HG03521 (cell line): Measurements from ENCODE around the gene DNAJB5.
"Not testable (repeated sequence)": the region's sequence is repeated elsewhere in the genome, so short reads cannot be mapped to it uniquely, and the experiment has no call there.

Source experiments
- ATAC-seq: cut with Tn5 transposase; IDR thresholded peaks from one replicate; pipeline ENCODE4 v1.9.1; 2021; ENCODE audit warnings: mild to moderate bottlenecking, moderate library complexity; ENCODE audit not compliant: unreplicated experiment

DNAJB5 gene

GRCh38 chr9:34989003-34989945 lies at the start of gene DNAJB5:
DNAJB5 (plus strand) TSS chr9:34989745; CDS start chr9:34990631, 886 bp downstream.
- peak; percentile 88 for ATAC-seq

DNA sequence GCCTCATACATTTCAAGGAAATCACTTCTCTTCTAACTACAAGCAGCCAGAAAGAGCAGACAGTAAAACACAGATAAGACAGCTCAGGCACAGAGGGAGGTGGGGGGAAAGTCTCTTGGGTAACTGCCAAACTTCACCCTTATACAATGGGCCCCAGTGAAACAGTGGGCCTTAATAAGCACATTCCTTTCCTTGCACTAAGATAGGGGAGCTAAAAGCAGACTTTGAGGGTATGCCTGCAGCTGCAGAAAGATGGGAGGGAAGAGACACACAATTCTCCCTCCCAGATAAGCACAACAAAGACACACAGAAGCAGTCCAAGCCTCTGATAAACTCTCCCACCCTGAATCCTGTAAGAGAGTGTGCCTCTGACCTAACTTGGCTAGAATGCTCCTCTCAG lies 49.6 kb upstream of the DNAJB5 start:
- not testable (repeated sequence) for ATAC-seq

DNA sequence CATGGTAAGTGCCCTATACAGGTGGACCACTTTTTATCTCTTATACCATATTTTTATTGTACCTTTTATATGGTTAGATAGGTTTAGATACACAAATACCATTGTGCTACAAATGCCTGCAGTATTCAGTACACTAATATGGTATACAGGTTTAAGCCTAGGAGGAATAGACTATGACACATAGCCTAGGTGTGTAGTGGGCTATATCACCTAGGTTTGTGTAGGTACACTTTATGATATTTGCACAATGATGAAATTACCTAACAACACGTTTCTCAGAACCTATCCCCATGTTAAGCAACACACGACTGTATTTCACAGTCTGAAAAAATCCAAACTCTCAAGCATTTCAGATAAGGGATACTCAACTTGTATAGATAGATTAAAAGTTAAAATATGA lies 41.1 kb upstream of the DNAJB5 start:
- no peak for ATAC-seq

GRCh38 chr9:34954225-34954624 lies 35.3 kb upstream of the DNAJB5 start:
- ATAC-seq, result no peak

DNA sequence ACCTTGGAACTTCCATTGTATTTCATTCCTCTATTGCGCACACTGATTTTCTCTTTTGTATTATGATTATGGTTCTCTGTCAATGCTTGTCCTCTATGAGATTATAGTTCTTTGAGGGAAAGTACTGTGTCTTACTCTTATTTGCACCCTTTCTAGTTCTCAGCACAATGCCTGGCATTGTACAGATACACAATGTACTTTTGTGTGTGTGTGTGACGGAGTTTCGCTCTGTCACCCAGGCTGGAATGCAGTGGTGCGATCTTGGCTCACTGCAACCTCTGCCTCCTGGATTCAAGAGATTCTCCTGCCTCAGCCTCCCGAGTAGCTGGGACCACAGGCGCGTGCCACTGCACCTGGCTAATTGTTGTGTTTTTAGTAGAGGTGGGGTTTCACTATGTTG lies 33.5 kb upstream of the DNAJB5 start:
- not testable (repeated sequence) for ATAC-seq

GRCh38 chr9:34956648-34957047 lies 32.9 kb upstream of the DNAJB5 start:
- no peak for ATAC-seq

- no peak for ATAC-seq
Observed at GRCh38 chr9:34957492-34958410, 31.8 kb upstream of the DNAJB5 start, which contains the start of gene PHF24. PHF24 (plus strand) TSS chr9:34958285; CDS start chr9:34971299, 13,014 bp downstream.

DNA sequence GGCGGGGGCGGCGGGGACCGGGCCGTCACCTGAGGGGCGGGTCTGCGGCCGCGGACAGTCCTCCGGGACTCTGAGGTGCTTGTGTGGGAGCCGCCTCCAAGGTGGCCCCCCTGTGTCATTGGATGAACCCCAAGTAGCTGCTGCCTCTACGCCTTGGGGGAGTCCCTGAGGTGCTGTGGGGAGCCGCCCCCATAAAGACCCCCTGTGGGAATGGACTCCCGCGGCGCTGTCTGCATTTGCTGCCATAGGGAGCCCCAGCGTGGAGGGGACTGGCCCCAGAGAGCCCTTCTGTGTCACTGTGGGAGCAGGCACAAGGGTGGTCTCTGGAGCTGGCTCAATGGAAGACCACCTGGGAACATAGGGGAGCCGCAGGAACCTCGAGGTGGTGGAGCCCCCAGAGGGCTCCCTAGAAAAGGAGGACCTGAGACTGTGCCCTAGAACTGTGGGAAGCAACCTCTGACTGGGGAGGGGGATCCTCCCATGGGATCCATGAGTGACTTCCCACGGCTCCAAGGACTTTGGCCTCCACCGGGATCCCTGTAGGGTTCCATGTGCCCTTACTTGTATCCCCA lies 31.0 kb upstream of the DNAJB5 start:
- no peak for ATAC-seq

DNA sequence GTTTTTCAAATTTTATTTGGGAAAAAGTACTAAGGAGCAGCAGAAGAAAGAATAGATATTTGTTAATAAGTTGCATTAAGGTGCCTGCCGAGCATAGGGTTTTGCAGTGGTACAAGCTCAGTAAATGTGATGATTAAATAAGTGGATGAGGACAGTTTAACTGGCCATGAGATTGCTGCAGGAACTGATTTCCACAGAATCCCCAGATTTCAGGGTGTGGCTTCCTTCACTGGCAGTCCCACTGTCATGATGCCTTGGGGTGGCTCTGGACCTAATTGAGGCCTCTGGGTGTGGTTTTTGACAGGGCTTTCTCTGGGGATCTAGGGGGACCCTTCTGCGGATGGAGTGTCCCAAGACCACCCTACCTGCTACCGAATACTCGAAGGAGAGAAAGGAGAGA lies 30.1 kb upstream of the DNAJB5 start:
- ATAC-seq, result no peak

DNA sequence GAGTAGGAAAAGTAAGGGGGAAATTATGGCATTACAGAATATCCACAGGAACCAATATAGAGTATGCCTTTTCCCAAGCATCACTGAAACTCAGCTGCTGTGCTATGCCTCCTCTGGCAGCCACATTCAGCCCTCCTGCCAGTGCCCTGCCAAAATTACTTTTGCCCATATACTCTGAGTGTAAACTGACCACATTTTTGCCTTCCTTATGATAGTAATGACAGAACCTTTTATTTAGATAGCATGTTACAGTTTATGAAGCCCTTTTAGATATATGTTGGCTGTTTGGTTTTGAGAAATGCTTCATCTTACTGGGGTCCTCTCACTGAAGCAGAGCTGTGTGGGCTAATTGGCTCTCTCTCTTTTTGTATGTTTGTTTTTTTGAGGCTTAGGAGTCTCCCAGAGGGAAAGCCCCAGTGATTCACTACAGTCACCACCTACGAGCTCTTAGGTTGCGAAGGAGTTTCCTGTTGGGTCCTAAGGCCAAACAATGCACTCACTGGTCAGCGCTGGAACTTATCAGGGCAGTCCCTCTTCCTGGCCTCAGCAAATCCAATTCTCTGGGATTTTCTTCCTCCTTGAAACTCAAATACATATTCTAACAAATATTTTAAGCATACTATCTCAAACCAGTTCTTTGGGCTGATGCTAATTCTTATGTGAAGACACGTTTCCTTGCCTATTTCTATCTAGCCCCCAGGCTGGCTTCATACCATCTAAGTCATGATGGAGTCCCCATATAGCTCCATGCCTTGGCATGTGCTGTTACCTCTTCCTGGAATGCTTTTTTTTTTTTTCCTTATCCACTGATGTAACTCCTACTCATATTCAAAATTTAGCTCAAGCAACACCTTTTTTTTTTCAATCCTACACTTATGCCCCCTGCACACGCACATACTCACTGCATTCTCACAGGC lies 27.7 kb upstream of the DNAJB5 start:
- no peak for ATAC-seq

DNA sequence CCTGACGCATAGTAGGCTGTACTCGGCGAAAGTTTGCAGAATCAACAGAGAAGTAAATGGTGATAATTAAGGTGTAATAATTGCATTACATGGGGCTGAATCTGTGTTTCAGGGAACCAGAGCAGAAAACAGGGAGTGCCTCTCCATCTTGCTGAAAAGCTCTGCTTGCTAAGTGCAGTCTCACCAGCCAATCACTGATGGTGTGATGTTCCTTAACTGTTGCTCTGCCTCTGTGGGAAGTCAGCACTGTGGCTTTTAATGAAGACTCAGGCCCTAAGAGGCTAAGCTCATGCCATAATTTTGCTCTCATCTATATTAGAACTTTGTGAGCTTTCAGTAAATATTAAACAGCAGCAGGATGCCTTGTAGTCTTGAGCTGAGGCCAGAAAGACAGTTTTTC lies 27.0 kb upstream of the DNAJB5 start:
- ATAC-seq, result no peak

GRCh38 chr9:34963552-34963951 lies 26.0 kb upstream of the DNAJB5 start:
- ATAC-seq, result no peak

DNA sequence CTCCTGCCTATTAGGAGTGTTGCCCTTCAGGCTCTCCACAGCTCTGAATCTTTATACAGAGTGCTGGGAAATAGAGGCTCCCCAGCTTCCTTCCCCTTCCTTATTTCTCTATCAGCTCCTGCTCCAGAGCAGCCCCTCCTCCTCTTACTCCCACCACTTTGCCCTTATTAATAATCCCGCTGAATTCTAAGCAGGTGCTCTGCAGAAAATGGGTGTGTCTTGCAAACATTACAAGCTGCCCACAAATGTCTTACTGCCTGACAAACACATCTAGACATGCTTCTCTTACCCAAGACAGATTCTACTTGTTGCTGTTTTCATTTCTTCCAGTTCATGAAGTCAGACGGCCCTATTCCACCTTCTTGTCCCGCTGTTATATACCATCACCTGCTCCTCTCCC lies 25.1 kb upstream of the DNAJB5 start:
- ATAC-seq, result no peak

DNA sequence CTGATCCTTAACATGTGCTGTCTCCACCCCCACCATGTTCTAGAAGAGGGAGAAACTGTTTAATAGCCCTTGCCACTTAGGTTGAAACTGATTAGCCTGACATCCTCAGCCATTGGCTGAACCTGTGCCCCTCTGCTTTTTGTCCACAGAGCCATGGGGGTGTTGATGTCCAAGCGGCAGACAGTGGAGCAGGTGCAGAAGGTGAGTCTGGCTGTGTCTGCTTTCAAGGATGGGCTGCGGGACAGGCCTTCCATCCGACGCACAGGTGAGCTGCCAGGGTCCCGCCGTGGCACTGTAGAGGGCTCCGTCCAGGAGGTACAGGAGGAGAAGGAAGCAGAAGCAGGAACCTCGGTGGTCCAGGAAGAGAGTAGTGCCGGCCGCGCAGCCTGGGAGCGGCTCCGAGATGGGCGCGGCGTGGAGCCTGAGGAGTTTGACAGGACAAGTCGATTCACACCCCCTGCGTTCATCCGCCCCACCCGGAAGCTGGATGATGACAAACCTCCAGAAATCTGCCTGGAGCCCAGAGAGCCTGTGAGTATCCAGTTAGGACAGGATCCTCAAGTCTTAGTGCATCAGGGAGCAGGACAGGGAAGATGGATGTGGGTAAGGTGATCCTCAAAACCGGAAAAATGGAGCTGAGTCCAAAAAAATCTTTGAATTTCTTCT lies 18.3 kb upstream of the DNAJB5 start:
- ATAC-seq, result no peak

- ATAC-seq, result no peak
Observed at GRCh38 chr9:34974664-34975063, 14.9 kb upstream of the DNAJB5 start.

DNA sequence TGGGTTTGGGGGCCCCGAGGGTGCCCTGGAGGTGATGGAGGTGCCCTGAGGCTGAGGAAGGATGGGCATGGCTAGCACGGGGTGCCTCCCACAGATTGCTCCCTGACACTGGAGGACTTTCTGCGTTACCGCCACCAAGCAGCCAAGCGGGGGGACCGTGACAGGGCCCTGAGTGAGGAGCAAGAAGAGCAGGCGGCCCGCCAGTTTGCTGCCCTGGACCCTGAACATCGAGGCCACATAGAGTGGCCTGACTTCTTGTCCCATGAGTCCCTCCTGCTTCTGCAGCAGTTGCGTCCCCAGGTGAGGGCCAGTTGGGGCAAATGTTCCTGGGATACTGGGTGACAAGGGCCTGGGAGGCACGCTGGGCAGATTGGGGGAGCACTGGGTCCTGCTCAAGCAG lies 13.1 kb upstream of the DNAJB5 start:
- ATAC-seq, result no peak

DNA sequence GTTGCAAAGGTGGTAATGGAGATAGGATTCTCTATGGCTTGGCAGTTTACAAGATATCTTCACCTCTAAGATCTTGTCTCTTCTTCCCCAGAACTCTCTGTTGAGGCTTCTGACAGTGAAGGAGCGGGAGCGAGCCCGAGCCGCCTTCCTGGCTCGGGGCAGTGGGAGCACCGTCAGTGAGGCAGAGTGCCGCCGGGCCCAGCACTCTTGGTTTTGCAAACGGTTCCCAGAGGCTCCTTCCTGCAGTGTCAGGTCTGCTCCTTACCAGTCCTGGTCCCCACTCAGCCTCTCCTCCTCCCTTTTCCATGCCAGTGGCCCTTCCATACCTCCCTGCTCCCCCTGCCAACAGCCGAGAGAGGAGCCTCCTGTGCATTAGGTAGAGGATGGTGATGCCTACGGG lies 12.6 kb upstream of the DNAJB5 start:
- ATAC-seq, result no peak

- no peak for ATAC-seq
Observed at GRCh38 chr9:34980181-34980761, 9.3 kb upstream of the DNAJB5 start.

- no peak for ATAC-seq
Observed at GRCh38 chr9:34982361-34982760, 7.2 kb upstream of the DNAJB5 start.
